IMR-90 (cell line): ENCODE data around the gene C3. TPM values are rescaled to one million over a fixed set of nuclear protein-coding genes. Genes with fewer than 3 reads are reported as not detected.

ENCODE experiments used
- ATAC-seq: fragments of 200-7000 bp; cut with Tn5 transposase; 2 replicates; pipeline ENCODE4 v1.9.1; 2020; ENCODE audit warnings: low read depth, mild to moderate bottlenecking, moderate library complexity
- BruUV-seq: library from RNA; stranded (reverse); fragments of 400-500 nt; replicated peaks from 2 replicates; lab custom pipeline; 2021; lab: Mats Ljungman, UMichigan
- CTCF ChIA-PET: fragments of 300-600 bp; formaldehyde crosslinking; extraction: SDS; loops from one replicate; lab custom pipeline; 2021; ENCODE audit warnings: antibody characterized with exemption; lab: Yijun Ruan, JAX
- POLR2A ChIA-PET: fragments of 300-600 bp; sonication (Branson Sonifier 250); formaldehyde crosslinking; loops from one replicate; lab custom pipeline; 2022; ENCODE audit warnings: antibody characterized with exemption; ENCODE audit not compliant: unreplicated experiment; lab: Charles Lee
- DNase-seq: peaks from one replicate; pipeline ENCODE4 v3.0.0; 2013
- H2AFZ ChIP-seq: replicated peaks from 2 replicates; pipeline ENCODE3; 2013; ENCODE audit warnings: low read length, mild to moderate bottlenecking; ENCODE audit not compliant: poor library complexity
- H2AK5ac ChIP-seq: 2 replicates; pipeline ENCODE4 v1.6.1; 2013; ENCODE audit warnings: low read depth, low read length, inconsistent platforms
- H2AK9ac ChIP-seq: replicated peaks from 2 replicates; pipeline ENCODE3; 2013; ENCODE audit warnings: mild to moderate bottlenecking, low read depth, low read length, moderate library complexity; ENCODE audit not compliant: poor library complexity
- H2BK120ac ChIP-seq: 2 replicates; pipeline ENCODE4 v1.6.1; 2013; ENCODE audit warnings: low read depth, low read length, inconsistent platforms
- H2BK15ac ChIP-seq: 3 replicates; pipeline ENCODE4 v1.6.1; 2013; ENCODE audit warnings: low read depth, low read length, inconsistent platforms
- H2BK20ac ChIP-seq: 2 replicates; pipeline ENCODE4 v1.6.1; 2013; ENCODE audit warnings: low read depth, mild to moderate bottlenecking, inconsistent platforms, low read length, moderate library complexity
- H2BK5ac ChIP-seq: 2 replicates; pipeline ENCODE4 v1.6.1; 2013; ENCODE audit warnings: mild to moderate bottlenecking, low read depth, low read length, inconsistent platforms; ENCODE audit not compliant: poor library complexity, severe bottlenecking
- H3K14ac ChIP-seq: replicated peaks from 2 replicates; pipeline ENCODE4 v1.6.1; 2013; ENCODE audit warnings: low read depth, low read length, inconsistent platforms
- H3K18ac ChIP-seq: 2 replicates; pipeline ENCODE4 v1.6.1; 2013; ENCODE audit warnings: low read depth, low read length, control low read depth
- H3K23ac ChIP-seq: 2 replicates; pipeline ENCODE4 v1.6.1; 2013; ENCODE audit warnings: low read depth, low read length, inconsistent platforms
- H3K27ac ChIP-seq: 2 replicates; pipeline ENCODE4 v1.5.1; 2013; ENCODE audit warnings: mild to moderate bottlenecking, control low read depth, low read length; ENCODE audit not compliant: insufficient read depth
- H3K27me3 ChIP-seq: 2 replicates; pipeline ENCODE4 v1.6.1; 2013; ENCODE audit warnings: low read length; ENCODE audit not compliant: control insufficient read depth, insufficient read depth
- H3K36me3 ChIP-seq: 2 replicates; pipeline ENCODE4 v1.6.1; 2013; ENCODE audit warnings: low read length, mixed read lengths; ENCODE audit not compliant: control insufficient read depth, insufficient read depth
- H3K4ac ChIP-seq: 2 replicates; pipeline ENCODE4 v1.6.1; 2013; ENCODE audit warnings: low read depth, low read length, inconsistent platforms
- H3K4me1 ChIP-seq: 2 replicates; pipeline ENCODE4 v1.6.1; 2013; ENCODE audit warnings: low read length, mixed read lengths; ENCODE audit not compliant: control insufficient read depth, insufficient read depth
- H3K4me2 ChIP-seq: 2 replicates; pipeline ENCODE4 v1.6.1; 2013; ENCODE audit warnings: low read depth, mild to moderate bottlenecking, control low read depth, low read length, moderate library complexity
- H3K4me3 ChIP-seq: 2 replicates; pipeline ENCODE4 v1.5.1; 2013; ENCODE audit warnings: low read depth, mild to moderate bottlenecking, control low read depth, low read length, moderate library complexity; ENCODE audit not compliant: insufficient read depth
- H3K56ac ChIP-seq: 2 replicates; pipeline ENCODE4 v1.6.1; 2013; ENCODE audit warnings: low read length, inconsistent platforms; ENCODE audit not compliant: insufficient read depth; ENCODE audit errors: extremely low read depth
- H3K79me1 ChIP-seq, 2 experiments: 2 replicates each; pipeline ENCODE4 v1.6.1; 2013; ENCODE audit warnings: low read length in 2 of 2, inconsistent platforms in 1 of 2, low read depth in 1 of 2
- H3K9ac ChIP-seq: 2 replicates; pipeline ENCODE4 v1.6.1; 2013; ENCODE audit warnings: low read depth, low read length, control low read depth
- H3K9me1 ChIP-seq: 2 replicates; pipeline ENCODE4 v1.6.1; 2013; ENCODE audit warnings: low read length, inconsistent platforms; ENCODE audit not compliant: insufficient read depth
- H3K9me3 ChIP-seq: 2 replicates; pipeline ENCODE4 v1.6.1; 2013; ENCODE audit warnings: low read length; ENCODE audit not compliant: control insufficient read depth, insufficient read depth
- H4K20me1 ChIP-seq: 2 replicates; pipeline ENCODE4 v1.6.1; 2013; ENCODE audit warnings: low read length, inconsistent platforms; ENCODE audit not compliant: insufficient read depth
- H4K5ac ChIP-seq: 2 replicates; pipeline ENCODE4 v1.6.1; 2013; ENCODE audit warnings: mild to moderate bottlenecking, low read depth, low read length, control low read depth
- H4K8ac ChIP-seq, 2 experiments: 2 replicates each; pipeline ENCODE4 v1.6.1; 2013; ENCODE audit warnings: low read depth in 2 of 2, low read length in 2 of 2, control low read depth in 1 of 2, inconsistent platforms in 1 of 2
- H4K91ac ChIP-seq: 2 replicates; pipeline ENCODE4 v1.6.1; 2013; ENCODE audit warnings: low read depth, low read length, inconsistent platforms; ENCODE audit not compliant: insufficient read depth
- CEBPB ChIP-seq: IDR thresholded peaks from 2 replicates; pipeline ENCODE4 v1.6.1; 2012; ENCODE audit warnings: low read depth, low read length, improper control_type of control experiment
- CHD1 ChIP-seq: IDR thresholded peaks from 2 replicates; pipeline ENCODE4 v1.6.1; 2012; ENCODE audit warnings: low read depth, low read length, improper control_type of control experiment
- FOS ChIP-seq: fragments of 150-350 bp; IDR thresholded peaks from 2 replicates; pipeline ENCODE4 v1.6.1; 2016; ENCODE audit warnings: low read depth, low read length
- MAFK ChIP-seq: IDR thresholded peaks from 2 replicates; pipeline ENCODE4 v1.6.1; 2012; ENCODE audit warnings: low read depth, low read length, improper control_type of control experiment
- NFE2L2 ChIP-seq: fragments of 150-350 bp; IDR thresholded peaks from 2 replicates; pipeline ENCODE4 v1.6.1; 2016; ENCODE audit warnings: low read depth, mild to moderate bottlenecking, low read length
- POLR2A ChIP-seq: IDR thresholded peaks from 2 replicates; pipeline ENCODE4 v1.6.1; 2012; ENCODE audit warnings: mild to moderate bottlenecking, low read depth, low read length
- RAD21 ChIP-seq: IDR thresholded peaks from 2 replicates; pipeline ENCODE4 v1.6.1; 2012; ENCODE audit warnings: low read length, improper control_type of control experiment
- RCOR1 ChIP-seq: IDR thresholded peaks from 2 replicates; pipeline ENCODE4 v1.6.1; 2012; ENCODE audit warnings: mild to moderate bottlenecking, low read length, improper control_type of control experiment; ENCODE audit not compliant: insufficient replicate concordance
- SMC3 ChIP-seq: fragments of 150-350 bp; IDR thresholded peaks from 2 replicates; pipeline ENCODE4 v1.6.1; 2016; ENCODE audit warnings: low read depth, mild to moderate bottlenecking, antibody characterized with exemption, low read length, moderate library complexity
- WGBS, 2 experiments: methylation state at CpG; one replicate each; pipeline versions ENCODE4 v1.1.5 to v1.1.7; 2013; ENCODE audit warnings: missing lambda C conversion rate in 2 of 2; ENCODE audit not compliant: insufficient read length in 1 of 2; ENCODE audit errors: extremely low coverage in 2 of 2; 5-methylcytosine and 5-hydroxymethylcytosine counted together
- dilution Hi-C: fragments of 300-500 bp; cut with HindIII; formaldehyde crosslinking; loops from one replicate; pipeline ENCODE4 v1.14.3; 2018; ENCODE audit warnings: low sequenced_read_pairs; ENCODE audit not compliant: unreplicated experiment
- in situ Hi-C: fragments of 300-500 bp; cut with MboI; formaldehyde crosslinking; loops from 3 replicates; pipeline ENCODE4 v1.14.3; 2019; ENCODE audit warnings: low sequenced_read_pairs, inconsistent platforms, mixed read lengths
- intact Hi-C: fragments of 100-400 bp; cut with micrococcal nuclease; formaldehyde crosslinking; loops from 2 replicates; pipeline ENCODE4 v1.10.0; 2022
- polyA plus RNA-seq, 3 experiments: library from polyadenylated mRNA; depleted of rRNA; stranded (reverse); fragments of >200 nt; gene quantifications; 2 replicates each; pipeline ENCODE4 v1.2.3, GENCODE V29; 2012; ENCODE audit warnings: low replicate concordance in 1 of 3
- total RNA-seq: library from RNA; depleted of rRNA; stranded (reverse); fragments of >200 nt; gene quantifications from 2 replicates; pipeline ENCODE4 v1.2.3, GENCODE V29; 2012
- TF ChIP-seq, protein P1 (sequence below): fragments of 150-350 bp; IDR thresholded peaks from 2 replicates; pipeline ENCODE4 v1.6.1; 2017; ENCODE audit warnings: mild to moderate bottlenecking, antibody characterized with exemption, low read length, low read depth
- TF ChIP-seq, protein P2 (sequence below): conservative IDR thresholded peaks from 2 replicates; pipeline ENCODE4 v1.5.1; 2012; ENCODE audit warnings: mild to moderate bottlenecking, low read depth, low read length, improper control_type of control experiment
- TF ChIP-seq, protein P3 (sequence below): fragments of 150-350 bp; IDR thresholded peaks from 2 replicates; pipeline ENCODE4 v1.6.1; 2016; ENCODE audit warnings: low read depth, mild to moderate bottlenecking, low read length, moderate library complexity, borderline replicate concordance

The C3 gene
- total and polyA plus RNA-seq, 2 of the 4 experiments (the other 2 are of a cell fraction): 0.36 TPM; not detected in 1

DNA sequence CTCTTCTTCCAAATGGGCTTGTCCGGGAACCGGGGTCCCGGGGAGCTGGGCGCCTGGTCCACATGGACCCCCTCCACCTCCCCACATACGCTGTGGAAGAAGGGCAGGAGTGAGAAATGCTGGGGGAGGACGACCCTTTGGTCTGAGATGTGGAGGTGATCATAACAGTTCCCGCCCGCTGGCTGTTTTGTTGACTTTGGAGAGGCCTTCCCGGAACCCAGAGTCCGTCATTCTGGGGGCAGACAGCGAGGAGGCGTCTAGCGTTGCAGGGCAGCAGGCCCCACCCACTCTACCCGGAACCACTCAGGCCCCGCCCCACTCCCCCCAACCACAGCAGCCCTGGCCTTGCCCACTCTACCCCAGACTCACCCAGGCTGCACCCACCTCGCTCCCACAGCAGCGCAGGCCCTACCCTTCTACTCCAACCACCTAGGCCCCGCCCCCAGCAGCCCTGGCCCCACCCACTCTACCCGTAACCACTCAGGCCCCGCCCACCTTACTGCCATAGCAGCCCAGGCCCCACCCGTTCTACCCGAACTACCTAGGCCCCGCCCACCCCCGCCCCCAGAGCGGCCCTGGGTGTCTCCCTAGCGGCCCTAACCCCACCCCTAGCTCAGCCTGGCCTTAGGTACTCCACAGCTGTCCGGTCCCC, 9.8 kb upstream of the C3 start (continued):
- TF ChIP-seq SMC3: no peak

DNA sequence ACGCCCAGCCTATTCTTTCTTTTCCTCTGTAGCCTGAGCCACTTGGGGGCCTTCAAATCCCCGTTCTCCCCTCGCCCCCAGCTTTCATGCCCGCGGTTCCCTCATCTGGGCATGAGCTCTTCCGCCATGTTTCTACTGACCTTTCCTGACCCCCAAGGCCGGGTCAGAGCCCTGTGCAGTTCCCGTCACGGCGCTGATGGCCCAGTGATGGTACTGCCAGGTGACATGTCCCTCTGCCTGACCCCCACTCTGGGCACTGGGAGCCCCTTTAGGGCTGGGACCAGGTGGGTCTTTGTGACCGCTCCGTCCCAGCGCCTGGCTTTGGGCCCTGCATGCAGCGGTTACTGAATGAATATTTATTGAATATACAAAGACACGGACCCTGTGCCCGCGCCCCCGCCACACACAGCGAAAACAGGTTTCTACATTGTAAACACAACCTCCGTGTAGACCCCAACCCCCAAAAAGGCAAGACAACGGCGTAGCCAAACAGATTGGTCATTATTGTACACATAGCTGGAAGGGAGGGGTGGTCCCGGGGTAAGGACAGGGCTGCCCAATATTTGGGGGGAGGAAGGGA, 9.2 kb upstream of the C3 start:
- Histone ChIP-seq H3K27me3 (no peaks in the 10 kb centered on the region), H3K4me1 (no peaks in the 10 kb centered on the region), H2BK5ac (no peak overlapping the region), H3K9me3 (no peaks in the 10 kb centered on the region), H3K36me3 (peaks cover 11% of the 10 kb centered on the region; the same call in 1 of the 2 replicates), H2BK120ac (no peak overlapping the region), H2BK15ac (no peak overlapping the region), H4K8ac (no peak overlapping the region), H3K9me1 (no peaks in the 10 kb centered on the region; the same call in 1 of the 2 replicates), H4K91ac (no peak overlapping the region), H4K5ac (no peak overlapping the region), H2AK5ac (no peak overlapping the region), H2BK20ac (no peak overlapping the region), H3K56ac (no peak overlapping the region), H3K14ac (no peak overlapping the region), H3K23ac (no peak overlapping the region), H2AK9ac (no peak overlapping the region), H2AFZ (peak overlapping the region; percentile 29), H3K4me3 (no peak overlapping the region), H4K20me1 (no peaks in the 10 kb centered on the region), H3K79me1 (peaks cover 0 to 4% of the 10 kb centered on the region in 2 experiments; a peak in 1 of 4 replicates), H3K4me2 (no peak overlapping the region), H3K9ac (no peak overlapping the region), H3K18ac (no peak overlapping the region), H3K27ac (no peak overlapping the region), H3K4ac (no peak overlapping the region)
- in situ Hi-C loops (loop anchor here (10.0 kb wide), 2 partner anchors 135 to 215 kb away; no protein-coding TSS in a partner anchor), dilution Hi-C loops (no loop called here), intact Hi-C loops (loop anchor here (10.0 kb wide), 1 partner anchor 335 kb away; the partner anchor contains the start of gene ZNF557)
- DNase-seq (no peak), ATAC-seq (no peak)
- ChIA-PET POLR2A (no interaction called here), CTCF (no interaction called here)
- no TSS peak for BruUV-seq
- WGBS, 2 experiments: 91% methylated on average over 8 of the region's 23 CpGs; no CpG with 5 or more reads in 1 of the 2 experiments
- TF ChIP-seq NFE2L2: no peak
- TF ChIP-seq MAFK: no peak
- no peak for TF ChIP-seq SMC3
- TF ChIP-seq, protein P1, sequence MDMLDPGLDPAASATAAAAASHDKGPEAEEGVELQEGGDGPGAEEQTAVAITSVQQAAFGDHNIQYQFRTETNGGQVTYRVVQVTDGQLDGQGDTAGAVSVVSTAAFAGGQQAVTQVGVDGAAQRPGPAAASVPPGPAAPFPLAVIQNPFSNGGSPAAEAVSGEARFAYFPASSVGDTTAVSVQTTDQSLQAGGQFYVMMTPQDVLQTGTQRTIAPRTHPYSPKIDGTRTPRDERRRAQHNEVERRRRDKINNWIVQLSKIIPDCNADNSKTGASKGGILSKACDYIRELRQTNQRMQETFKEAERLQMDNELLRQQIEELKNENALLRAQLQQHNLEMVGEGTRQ: no peak
- TF ChIP-seq FOS: no peak
- TF ChIP-seq POLR2A: no peak
- no peak for TF ChIP-seq CHD1
- TF ChIP-seq CEBPB: no peak
- TF ChIP-seq RCOR1: no peak
- TF ChIP-seq, protein P2, sequence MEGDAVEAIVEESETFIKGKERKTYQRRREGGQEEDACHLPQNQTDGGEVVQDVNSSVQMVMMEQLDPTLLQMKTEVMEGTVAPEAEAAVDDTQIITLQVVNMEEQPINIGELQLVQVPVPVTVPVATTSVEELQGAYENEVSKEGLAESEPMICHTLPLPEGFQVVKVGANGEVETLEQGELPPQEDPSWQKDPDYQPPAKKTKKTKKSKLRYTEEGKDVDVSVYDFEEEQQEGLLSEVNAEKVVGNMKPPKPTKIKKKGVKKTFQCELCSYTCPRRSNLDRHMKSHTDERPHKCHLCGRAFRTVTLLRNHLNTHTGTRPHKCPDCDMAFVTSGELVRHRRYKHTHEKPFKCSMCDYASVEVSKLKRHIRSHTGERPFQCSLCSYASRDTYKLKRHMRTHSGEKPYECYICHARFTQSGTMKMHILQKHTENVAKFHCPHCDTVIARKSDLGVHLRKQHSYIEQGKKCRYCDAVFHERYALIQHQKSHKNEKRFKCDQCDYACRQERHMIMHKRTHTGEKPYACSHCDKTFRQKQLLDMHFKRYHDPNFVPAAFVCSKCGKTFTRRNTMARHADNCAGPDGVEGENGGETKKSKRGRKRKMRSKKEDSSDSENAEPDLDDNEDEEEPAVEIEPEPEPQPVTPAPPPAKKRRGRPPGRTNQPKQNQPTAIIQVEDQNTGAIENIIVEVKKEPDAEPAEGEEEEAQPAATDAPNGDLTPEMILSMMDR: no peak
- no peak for TF ChIP-seq RAD21
- TF ChIP-seq, protein P3, sequence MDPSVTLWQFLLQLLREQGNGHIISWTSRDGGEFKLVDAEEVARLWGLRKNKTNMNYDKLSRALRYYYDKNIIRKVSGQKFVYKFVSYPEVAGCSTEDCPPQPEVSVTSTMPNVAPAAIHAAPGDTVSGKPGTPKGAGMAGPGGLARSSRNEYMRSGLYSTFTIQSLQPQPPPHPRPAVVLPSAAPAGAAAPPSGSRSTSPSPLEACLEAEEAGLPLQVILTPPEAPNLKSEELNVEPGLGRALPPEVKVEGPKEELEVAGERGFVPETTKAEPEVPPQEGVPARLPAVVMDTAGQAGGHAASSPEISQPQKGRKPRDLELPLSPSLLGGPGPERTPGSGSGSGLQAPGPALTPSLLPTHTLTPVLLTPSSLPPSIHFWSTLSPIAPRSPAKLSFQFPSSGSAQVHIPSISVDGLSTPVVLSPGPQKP: no peak
